Right cardiac atrium (tissue), 5 donors: ENCODE data around the gene GTF2B. TPM values are rescaled to one million over a fixed set of nuclear protein-coding genes. Genes with fewer than 3 reads are reported as not detected.
"Not testable (repeated sequence)": the region's sequence is repeated elsewhere in the genome, so short reads cannot be mapped to it uniquely, and the experiment has no call there.

ENCODE experiments used
- ATAC-seq, 2 donors: fragments of 200-7000 bp; cut with Tn5 transposase; one replicate each; pipeline versions ENCODE4 v1.8.0 to v1.9.1; 2020; ENCODE audit warnings: moderate library complexity in 2 of 2, mild to moderate bottlenecking in 1 of 2
- DNase-seq, 3 donors: peaks; one replicate each; pipeline ENCODE4 v3.0.0-alpha.2; 2020
- H3K27ac ChIP-seq: one replicate; pipeline ENCODE4 v1.5.1; 2013; ENCODE audit warnings: mild to moderate bottlenecking, low read length, control low read depth, moderate library complexity
- H3K27me3 ChIP-seq: one replicate; pipeline ENCODE4 v1.6.1; 2013; ENCODE audit not compliant: control insufficient read depth, insufficient read depth
- H3K4me1 ChIP-seq: one replicate; pipeline ENCODE4 v1.6.1; 2013; ENCODE audit warnings: low read length; ENCODE audit not compliant: control insufficient read depth, insufficient read depth
- H3K4me3 ChIP-seq: one replicate; pipeline ENCODE4 v1.5.1; 2013; ENCODE audit warnings: low read length, control low read depth
- H3K9me3 ChIP-seq: one replicate; pipeline ENCODE4 v1.6.1; 2013; ENCODE audit warnings: low read length; ENCODE audit not compliant: control insufficient read depth
- WGBS: extraction: QIAGEN DNeasy Blood & Tissue Kit; methylation state at CpG from one replicate; pipeline ENCODE4 v1.1.7; 2013; 5-methylcytosine and 5-hydroxymethylcytosine counted together
- intact Hi-C, 4 donors: fragments of 100-400 bp; cut with DNase I; formaldehyde crosslinking; loops; one replicate each; pipeline versions ENCODE4 v1.11.0 to v1.14.0; 2022 to 2023
- polyA plus RNA-seq: library from polyadenylated mRNA; stranded (reverse); fragments of 200-250 nt; gene quantifications from one replicate; pipeline ENCODE4 v1.2.3, GENCODE V29; 2013
- total RNA-seq, 4 donors: library from RNA; stranded (reverse); fragmentation: NEBNext Ultra II Directional; extraction: Animal tissue kit (Norgen Biotek cat#: 25700); gene quantifications; one replicate each; pipeline ENCODE4 v1.2.1, GENCODE V29; 2021
- donor health status: healthy with polysubstance abuse.
- donor health status: DM: no; HTN: yes; CAD: no.
- donor health status: DM: no; HTN: no; CAD: no.
- donor health status: DM: no; HTN: yes; CAD: no; lungs with severe emphysema.
- donor health status: DM: yes; HTN: yes; CAD: no.

The GTF2B gene
- total and polyA plus RNA-seq, 5 donors: 13.0 to 19.5 (median 15.3) TPM

DNA sequence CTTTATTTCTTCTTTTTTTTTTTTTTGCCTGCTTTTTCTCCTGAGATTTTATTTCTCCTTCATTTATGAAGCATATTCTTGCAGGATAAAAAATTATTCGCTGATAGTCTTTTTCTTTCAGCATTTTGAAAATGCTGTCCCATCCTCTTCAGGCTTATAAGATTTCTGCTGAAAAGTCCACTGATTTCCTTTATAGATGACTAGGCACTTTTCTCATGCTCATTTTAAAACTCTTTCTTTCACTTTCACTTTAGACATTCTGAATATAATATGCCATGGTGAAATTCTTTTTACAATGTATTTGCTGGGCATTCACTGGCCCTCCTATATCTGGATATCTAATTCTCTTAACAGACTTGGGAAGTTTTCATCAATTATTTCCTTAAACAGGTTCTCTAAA, 25.5 kb upstream of the GTF2B start:
- no peak overlapping the region for H3K4me3 ChIP-seq
- WGBS: 63% methylated on average over 1 of the region's 1 CpG
- no peaks in the 10 kb centered on the region for H3K27me3 ChIP-seq
- no peak overlapping the region for H3K27ac ChIP-seq
- no peak for DNase-seq
- no peak for ATAC-seq
- peaks cover 2% of the 10 kb centered on the region for H3K9me3 ChIP-seq
- intact Hi-C loops: no loop called here
- no peaks in the 10 kb centered on the region for H3K4me1 ChIP-seq

DNA sequence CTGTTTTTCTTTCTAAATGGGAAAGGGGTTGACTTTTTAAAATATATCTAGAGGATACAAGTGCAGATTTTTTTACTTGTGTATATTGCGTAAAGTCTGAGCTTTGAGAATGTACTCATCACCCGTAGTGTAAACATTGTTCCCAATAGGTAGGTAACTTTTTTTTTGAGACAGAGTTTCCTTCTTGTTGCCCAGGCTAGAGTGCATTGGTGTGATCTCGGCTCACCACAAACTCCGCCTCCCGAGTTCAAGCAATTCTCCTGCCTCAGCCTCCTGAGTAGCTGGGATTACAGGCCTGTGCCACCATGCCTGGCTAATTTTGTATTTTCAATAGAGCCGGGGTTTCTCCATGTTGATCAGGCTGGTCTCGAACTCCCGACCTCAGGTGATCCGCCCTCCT, 20.4 kb upstream of the GTF2B start:
- H3K27ac ChIP-seq, H3K27me3 ChIP-seq, H3K9me3 ChIP-seq, H3K4me3 ChIP-seq, intact Hi-C loops, DNase-seq, H3K4me1 ChIP-seq, ATAC-seq: not testable (repeated sequence)
- WGBS: 83% methylated on average over 9 of the region's 9 CpGs

DNA sequence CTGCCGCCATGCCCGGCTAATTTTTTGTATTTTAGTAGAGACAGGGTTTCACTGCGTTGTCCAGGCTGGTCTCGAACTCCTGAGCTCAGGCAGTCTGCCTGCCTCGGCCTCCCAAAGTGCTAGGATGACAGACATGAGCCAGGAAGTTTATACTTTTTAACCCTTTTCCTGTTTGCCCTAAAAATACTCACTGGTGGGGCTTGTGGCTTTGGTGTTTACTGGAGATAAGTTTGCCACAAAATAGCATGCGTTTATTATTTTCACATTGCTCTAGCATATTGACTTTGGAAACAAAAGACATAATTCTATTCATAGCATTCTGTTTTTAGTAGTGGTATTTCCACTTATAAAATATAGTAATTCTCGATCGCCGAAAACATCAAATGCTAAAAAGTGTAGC, 19.8 kb upstream of the GTF2B start:
- DNase-seq: no peak
- ATAC-seq: no peak
- intact Hi-C loops: no loop called here
- no peaks in the 10 kb centered on the region for H3K27me3 ChIP-seq
- H3K27ac ChIP-seq: no peak overlapping the region
- H3K9me3 ChIP-seq: no peaks in the 10 kb centered on the region
- H3K4me1 ChIP-seq: no peaks in the 10 kb centered on the region
- no peak overlapping the region for H3K4me3 ChIP-seq
- WGBS: 75% methylated on average over 9 of the region's 9 CpGs

DNA sequence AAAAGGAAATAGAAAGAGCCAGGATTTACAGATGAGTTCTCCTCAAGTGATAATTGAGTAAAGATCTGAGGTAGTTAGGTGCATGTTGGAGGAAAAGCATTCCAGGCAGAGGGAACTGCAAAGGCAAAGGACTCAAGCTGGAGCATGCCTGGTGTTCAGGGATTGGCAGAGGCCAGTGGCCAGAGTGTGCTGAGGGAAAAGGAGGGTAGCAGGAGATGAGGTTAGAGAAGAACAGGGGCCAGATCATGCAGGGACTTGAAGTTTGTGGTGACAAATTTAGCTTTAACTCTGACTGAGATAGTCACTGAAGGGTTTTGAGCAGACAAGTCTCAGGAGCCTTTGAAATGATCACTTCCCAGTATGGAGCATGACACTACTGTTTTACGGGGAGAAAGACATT, 19.0 kb upstream of the GTF2B start:
- H3K27ac ChIP-seq: no peak overlapping the region
- H3K27me3 ChIP-seq: no peaks in the 10 kb centered on the region
- no peaks in the 10 kb centered on the region for H3K9me3 ChIP-seq
- DNase-seq: no peak
- WGBS: 83% methylated on average over 1 of the region's 1 CpG
- intact Hi-C loops: no loop called here
- no peak overlapping the region for H3K4me3 ChIP-seq
- H3K4me1 ChIP-seq: no peaks in the 10 kb centered on the region
- ATAC-seq: no peak

DNA sequence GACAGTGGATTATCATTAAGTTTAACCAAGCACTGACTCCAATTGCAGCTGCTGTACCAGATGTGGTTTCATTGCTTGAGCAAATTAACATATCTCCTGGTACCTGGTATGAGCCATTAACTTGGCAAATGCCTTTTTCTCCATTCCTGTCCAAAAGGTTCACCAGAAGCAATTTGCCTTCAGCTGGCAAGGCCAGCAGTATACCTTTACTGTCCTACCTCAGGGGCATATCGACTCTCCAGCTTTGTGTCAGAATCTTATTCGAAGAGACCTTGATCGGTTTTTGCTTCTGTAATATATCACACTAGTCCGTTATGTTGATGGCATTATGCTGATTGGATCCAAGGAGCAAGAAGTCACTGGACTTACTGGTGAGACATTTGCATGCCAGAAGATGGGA, 9.5 kb upstream of the GTF2B start:
- no peak for DNase-seq
- no peaks in the 10 kb centered on the region for H3K9me3 ChIP-seq
- no peaks in the 10 kb centered on the region for H3K4me1 ChIP-seq
- no peak overlapping the region for H3K4me3 ChIP-seq
- intact Hi-C loops: no loop called here
- ATAC-seq: no peak
- WGBS: 95% methylated on average over 4 of the region's 4 CpGs
- H3K27ac ChIP-seq: no peak overlapping the region
- no peaks in the 10 kb centered on the region for H3K27me3 ChIP-seq

DNA sequence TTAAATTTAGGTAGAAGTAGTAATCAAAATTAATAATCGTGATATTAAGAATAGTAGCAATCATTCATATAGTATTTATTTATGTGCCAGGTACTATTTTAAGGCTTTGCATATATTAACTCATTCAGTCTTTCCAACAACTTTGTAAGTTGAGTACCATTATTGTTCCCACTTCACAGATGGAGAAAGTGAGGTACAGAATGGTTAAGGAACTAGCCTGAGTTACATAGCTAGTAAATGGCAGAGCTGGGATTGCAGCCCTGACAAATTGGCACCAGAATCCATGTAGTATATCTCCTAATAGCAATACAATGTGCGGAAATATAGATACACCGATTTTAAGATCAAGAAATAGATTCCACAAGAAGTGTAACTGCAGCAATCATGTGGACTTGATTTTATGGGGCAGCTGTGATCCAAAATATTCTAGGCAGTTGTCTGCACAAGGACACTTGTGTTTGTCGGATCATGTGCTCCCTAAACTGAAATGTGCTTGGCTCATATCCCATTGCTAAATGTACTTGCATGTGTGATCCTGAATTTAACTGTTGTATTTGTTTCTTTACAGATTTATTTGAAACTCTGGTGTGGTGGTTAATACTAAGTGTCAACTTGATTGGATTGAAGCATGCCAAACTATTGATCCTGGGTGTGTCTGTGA, 5.8 kb upstream of the GTF2B start:
- WGBS: 55% methylated on average over 4 of the region's 4 CpGs
- intact Hi-C loops: no loop called here
- Histone ChIP-seq H3K27me3 (no peaks in the 10 kb centered on the region), H3K4me1 (no peaks in the 10 kb centered on the region), H3K27ac (no peak overlapping the region), H3K4me3 (no peak overlapping the region), H3K9me3 (no peaks in the 10 kb centered on the region)
- DNase-seq (no peak), ATAC-seq (no peak)

DNA sequence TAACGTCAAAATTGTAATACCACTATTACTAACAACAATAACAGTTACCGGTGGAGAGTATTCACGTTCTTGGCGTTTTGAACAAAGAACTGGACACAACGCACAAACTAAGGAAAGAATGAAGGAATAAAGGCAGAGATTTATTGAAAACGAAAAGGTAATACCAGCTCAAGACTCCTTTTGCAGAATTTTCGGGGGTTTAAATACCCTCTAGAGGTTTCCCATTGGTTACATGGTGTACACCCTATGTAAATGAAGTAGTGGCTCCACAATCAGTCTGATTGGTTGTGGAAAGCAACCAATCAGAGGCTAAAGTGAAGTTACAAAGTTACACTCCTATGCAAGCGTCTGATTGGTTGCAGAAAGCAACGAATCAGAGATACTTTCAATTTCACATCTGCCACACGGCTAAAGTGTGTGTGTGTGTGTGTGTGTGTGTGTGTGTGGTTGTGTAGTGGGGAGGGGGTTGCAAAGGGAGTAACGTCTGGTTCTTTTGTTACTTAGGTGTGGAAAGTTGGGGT, 1.1 kb upstream of the GTF2B start:
- intact Hi-C loops: no loop called here
- H3K27me3 ChIP-seq: no peaks in the 10 kb centered on the region
- no peaks in the 10 kb centered on the region for H3K9me3 ChIP-seq
- no peak for DNase-seq
- no peak for ATAC-seq
- peak overlapping the region; percentile 75 for H3K4me3 ChIP-seq
- WGBS: 76% methylated on average over 11 of the region's 11 CpGs
- no peak overlapping the region for H3K27ac ChIP-seq
- no peaks in the 10 kb centered on the region for H3K4me1 ChIP-seq

DNA sequence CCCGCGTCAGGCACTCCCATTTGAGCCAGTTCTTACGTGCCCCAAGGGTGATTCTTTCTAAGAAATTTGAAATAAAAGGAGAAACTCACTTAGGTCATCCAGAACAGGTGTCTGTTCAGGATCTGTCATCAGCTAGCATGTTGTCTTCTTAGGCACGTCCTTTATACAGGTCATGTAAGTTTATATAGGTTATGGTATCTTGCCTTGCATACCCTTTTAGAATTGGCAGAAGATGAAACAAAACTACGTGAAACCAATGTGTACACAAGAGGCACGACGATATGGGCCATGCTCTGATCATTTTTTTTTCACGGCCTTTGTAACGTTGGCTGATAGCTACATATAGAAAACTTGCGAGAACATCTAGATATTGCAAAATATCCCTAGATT, 579 bp upstream of the GTF2B start:
- Histone ChIP-seq H3K4me3 (peak overlapping the region; percentile 75), H3K4me1 (no peaks in the 10 kb centered on the region), H3K27ac (no peak overlapping the region), H3K9me3 (no peaks in the 10 kb centered on the region), H3K27me3 (no peaks in the 10 kb centered on the region)
- no peak for DNase-seq
- 23% methylated on average over 10 of the region's 10 CpGs for WGBS
- intact Hi-C loops: no loop called here
- ATAC-seq: no peak

DNA sequence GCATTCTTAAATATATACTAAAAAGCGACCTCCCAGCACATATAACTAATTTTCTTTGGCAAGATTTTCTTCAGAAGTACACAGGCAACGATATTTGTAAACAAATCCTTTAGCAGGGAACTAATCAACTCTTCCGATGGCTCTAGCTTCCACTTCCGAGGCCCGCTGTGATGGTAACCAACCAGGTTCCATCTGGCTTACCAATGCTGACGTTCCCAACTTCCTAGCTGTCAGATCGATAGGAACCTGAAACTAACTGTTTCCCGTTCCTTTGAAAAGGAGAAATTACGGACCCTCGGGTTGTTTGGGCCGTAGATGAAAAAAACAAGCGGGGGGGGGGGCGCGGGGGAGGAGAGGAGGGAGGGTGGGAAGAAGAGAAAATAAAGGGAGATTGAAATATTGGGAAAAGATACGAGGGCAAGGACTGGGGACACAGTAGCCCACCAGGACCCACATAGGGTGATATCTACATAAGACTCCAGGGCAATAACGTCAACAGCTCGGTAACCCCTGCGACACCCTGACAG, 513 bp downstream of the GTF2B start:
- no peaks in the 10 kb centered on the region for H3K4me1 ChIP-seq
- peak overlapping the region; percentile 75 for H3K4me3 ChIP-seq
- H3K27me3 ChIP-seq: no peaks in the 10 kb centered on the region
- DNase-seq: no peak
- H3K9me3 ChIP-seq: no peaks in the 10 kb centered on the region
- intact Hi-C loops: no loop called here
- ATAC-seq: peak; percentile 36 to 55
- H3K27ac ChIP-seq: peak overlapping the region; percentile 83
- under 1% methylated on average over 16 of the region's 18 CpGs for WGBS

DNA sequence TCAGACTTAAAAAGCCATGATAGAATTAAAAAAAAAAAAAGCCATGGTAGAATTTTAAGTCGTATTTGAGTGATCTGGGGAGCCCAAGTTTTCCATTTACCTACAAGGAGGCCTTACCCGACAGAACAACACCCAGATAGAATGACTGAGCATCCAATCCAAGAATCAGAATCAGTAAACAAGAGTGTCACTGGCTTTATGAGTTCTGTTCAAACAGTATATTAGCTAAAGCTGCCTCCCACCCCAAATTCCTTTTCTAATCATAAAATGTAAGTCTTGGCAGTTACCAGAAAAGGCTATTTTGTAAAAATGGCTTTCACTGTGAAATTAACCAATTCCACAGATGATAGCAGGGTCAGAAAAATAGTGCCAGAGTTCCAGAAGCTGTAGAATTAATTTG, 1.2 kb downstream of the GTF2B start:
- no peaks in the 10 kb centered on the region for H3K27me3 ChIP-seq
- WGBS: 45% methylated on average over 2 of the region's 2 CpGs
- no peaks in the 10 kb centered on the region for H3K4me1 ChIP-seq
- H3K4me3 ChIP-seq: peak overlapping the region; percentile 75
- ATAC-seq: no peak
- H3K9me3 ChIP-seq: no peaks in the 10 kb centered on the region
- H3K27ac ChIP-seq: no peak overlapping the region
- intact Hi-C loops: no loop called here
- no peak for DNase-seq

DNA sequence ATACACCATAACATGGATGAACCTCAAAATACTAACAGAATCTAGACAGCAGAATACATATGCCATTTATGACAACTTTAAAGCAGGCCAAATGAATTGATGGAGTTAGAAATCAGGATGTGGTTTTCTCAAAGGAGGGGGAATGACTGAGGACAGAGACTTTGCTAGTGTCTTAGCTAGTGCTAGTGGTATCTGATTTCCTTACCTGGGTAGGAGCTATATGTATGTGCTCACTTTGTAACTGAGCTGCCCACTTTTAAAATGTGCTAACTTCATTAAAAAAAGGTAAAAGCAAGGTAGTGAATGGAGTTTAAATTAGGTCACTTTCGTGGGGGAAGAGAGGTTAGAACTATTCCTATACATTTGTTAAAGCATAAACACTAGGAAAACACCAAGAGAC, 2.6 kb downstream of the GTF2B start:
- intact Hi-C loops: no loop called here
- no peak overlapping the region for H3K4me3 ChIP-seq
- H3K4me1 ChIP-seq: no peaks in the 10 kb centered on the region
- no peak for DNase-seq
- no peak overlapping the region for H3K27ac ChIP-seq
- 70% methylated on average over 1 of the region's 1 CpG for WGBS
- no peak for ATAC-seq
- no peaks in the 10 kb centered on the region for H3K27me3 ChIP-seq
- no peaks in the 10 kb centered on the region for H3K9me3 ChIP-seq

DNA sequence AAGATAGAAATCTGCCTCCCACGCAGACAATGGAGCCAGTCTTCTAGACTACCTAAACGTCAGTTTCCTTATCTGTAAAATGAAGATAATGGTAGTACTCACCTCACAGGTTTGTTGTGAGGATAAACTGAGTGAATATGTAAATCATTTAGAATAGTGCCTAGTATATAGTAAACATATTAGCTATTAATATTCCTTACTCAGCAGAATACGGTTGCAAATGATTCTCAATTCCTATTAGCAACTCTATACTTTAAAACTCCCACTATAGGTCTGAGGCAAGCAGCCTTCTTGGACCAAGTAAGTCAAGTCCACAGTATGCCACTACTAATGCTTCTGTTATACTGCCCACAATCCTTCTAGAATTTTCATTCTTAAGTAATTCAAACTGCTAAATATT, 5.4 kb downstream of the GTF2B start:
- WGBS: 73% methylated on average over 3 of the region's 3 CpGs
- Histone ChIP-seq H3K27ac (no peak overlapping the region), H3K4me3 (no peak overlapping the region), H3K4me1 (no peaks in the 10 kb centered on the region), H3K9me3 (no peaks in the 10 kb centered on the region), H3K27me3 (no peaks in the 10 kb centered on the region)
- ATAC-seq (no peak), DNase-seq (no peak)
- intact Hi-C loops: no loop called here
